GM21360 (cell line): ENCODE data around the gene RPL23.
A peak's percentile ranks its signal among the peaks of the same experiment; 100 is the strongest.

Experiments used
- ATAC-seq: cut with Tn5 transposase; IDR thresholded peaks from one replicate; pipeline ENCODE4 v1.9.1; 2021; ENCODE audit warnings: mild to moderate bottlenecking, moderate library complexity; ENCODE audit not compliant: unreplicated experiment

The RPL23 gene

GRCh38 chr17:38799501-38800236 lies 53.9 kb downstream of the RPL23 start, which contains the start of gene PIP4K2B:
Gene PIP4K2B, minus strand, starts transcription at chr17:38799556. Its CDS starts 132 bp downstream, at chr17:38799424.
- peak; percentile 77 for ATAC-seq

GRCh38 chr17:38798614-38799500 lies 54.7 kb downstream of the RPL23 start:
- peak; percentile 22 for ATAC-seq
